T-helper 2 cell (primary cell): ENCODE results near the gene TENM3.

Experiments
- DNase-seq, 5 experiments: peaks; one replicate each; pipeline versions ENCODE4 v3.0.0 to v3.0.0-alpha.2; 2012 to 2022

TENM3 gene

DNA sequence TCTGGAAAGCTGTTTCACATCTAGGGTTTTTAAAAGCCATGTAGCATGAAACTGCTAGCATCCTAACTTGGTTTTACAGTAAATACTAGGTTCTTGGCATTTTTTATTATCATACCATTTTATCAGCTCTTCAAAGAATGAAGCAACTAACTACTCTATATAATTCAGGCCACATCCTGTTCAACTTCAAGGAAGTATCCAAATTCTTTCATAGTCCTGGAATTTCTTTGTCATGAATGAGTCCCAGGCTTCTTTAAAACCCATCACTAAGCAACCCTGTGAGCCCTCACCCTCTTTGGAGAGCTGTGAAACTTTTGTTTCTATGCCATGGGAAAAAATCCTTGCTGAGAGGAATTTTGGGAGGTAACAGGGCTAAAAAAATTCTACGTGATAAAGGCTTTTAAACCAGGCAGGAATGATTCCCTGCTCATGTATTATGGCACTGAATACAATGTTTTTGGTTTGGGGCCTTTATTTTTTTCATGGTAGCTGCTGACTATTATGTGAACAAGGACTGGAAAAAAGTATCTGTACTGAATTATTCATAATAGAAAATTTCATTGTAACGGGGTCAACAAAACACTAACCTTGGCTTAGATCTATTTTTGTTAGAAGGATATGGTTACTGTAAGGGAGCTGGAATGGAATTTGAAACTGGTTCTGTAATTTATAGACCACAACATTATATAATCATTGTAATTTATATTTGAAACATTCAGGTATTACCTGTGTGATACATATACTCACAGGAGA is 509.1 kb downstream of the TENM3 start:
- DNase-seq: no peak

DNA sequence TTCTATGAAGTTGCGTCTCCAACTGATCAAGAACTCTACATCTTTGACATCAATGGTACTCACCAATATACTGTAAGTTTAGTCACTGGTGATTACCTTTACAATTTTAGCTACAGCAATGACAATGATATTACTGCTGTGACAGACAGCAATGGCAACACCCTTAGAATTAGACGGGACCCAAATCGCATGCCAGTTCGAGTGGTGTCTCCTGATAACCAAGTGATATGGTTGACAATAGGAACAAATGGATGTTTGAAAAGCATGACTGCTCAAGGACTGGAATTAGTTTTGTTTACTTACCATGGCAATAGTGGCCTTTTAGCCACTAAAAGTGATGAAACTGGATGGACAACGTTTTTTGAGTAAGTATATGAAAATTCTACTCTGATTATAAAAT is 511.7 kb downstream of the TENM3 start:
- no peak for DNase-seq

- no peak for DNase-seq
Measured at GRCh38 chr4:182756161-182756690, 513.0 kb downstream of the TENM3 start.

GRCh38 chr4:182758273-182758672 is 515.1 kb downstream of the TENM3 start:
- DNase-seq: no peak

DNA sequence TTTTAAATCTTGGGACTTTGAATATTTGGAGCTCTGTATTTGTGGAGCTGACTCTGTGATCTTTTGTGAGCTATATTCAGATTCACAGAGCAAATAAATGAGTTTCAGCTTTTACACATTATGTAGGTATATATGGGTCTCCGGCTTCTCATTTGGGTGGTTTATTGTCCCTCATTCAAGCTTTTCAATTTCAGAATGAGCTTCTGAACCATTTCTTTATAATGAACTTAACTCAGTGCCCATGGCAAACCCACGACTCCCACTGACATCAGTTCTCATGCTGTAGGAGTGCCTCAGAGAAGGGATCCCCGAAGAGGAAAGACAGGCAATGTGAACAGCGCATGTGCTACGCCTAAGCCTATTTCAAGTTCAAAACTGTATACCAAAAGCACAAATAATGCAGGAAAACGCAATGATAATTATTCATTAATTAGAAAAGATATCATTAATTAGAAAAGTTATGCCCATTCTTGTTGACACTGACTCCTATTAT is 517.4 kb downstream of the TENM3 start:
- no peak for DNase-seq

GRCh38 chr4:182764137-182764536 is 520.9 kb downstream of the TENM3 start:
- DNase-seq: no peak

DNA sequence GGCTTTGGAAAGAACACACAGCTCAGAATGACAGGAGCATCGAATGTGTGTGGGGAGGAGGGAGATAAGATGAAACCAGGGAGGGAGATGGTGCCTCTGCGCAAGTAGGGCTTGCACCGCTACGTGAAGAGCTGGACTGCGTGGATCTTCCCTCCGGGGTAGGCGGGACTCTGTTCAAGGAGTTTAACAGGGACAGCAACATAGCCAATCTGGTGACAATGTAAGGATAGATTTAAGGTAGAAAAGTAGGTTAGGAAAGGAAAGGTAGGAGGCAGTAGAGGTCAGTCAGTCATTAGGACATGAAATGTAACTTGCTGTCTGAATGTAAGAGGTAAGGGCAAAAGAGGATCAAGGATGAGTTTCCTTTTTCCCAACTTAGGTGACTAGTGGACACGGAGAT is 521.4 kb downstream of the TENM3 start:
- DNase-seq: no peak

- no peak for DNase-seq
Measured at GRCh38 chr4:182765987-182766856, 523.0 kb downstream of the TENM3 start.

GRCh38 chr4:182766857-182767250 is 523.7 kb downstream of the TENM3 start:
- no peak for DNase-seq

DNA sequence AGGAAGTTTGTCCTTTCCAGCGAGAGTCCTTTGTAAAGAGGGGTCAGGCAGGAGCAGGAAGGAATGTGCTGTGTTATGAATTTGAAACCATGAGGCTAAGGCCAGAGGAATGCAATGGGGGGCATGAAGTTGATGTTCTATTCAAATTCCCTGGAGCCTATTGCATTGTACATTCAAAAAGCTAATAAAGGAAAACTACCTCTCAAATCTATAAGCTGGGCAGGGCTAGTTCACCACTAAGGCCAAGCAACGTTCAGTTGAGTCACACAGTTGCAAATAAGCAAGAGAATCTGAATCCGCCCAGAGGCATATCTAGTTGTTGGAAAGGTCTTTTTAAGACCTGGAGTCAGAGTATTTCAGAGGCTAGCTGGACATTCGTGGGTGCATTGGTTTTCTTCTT is 525.6 kb downstream of the TENM3 start:
- no peak for DNase-seq

DNA sequence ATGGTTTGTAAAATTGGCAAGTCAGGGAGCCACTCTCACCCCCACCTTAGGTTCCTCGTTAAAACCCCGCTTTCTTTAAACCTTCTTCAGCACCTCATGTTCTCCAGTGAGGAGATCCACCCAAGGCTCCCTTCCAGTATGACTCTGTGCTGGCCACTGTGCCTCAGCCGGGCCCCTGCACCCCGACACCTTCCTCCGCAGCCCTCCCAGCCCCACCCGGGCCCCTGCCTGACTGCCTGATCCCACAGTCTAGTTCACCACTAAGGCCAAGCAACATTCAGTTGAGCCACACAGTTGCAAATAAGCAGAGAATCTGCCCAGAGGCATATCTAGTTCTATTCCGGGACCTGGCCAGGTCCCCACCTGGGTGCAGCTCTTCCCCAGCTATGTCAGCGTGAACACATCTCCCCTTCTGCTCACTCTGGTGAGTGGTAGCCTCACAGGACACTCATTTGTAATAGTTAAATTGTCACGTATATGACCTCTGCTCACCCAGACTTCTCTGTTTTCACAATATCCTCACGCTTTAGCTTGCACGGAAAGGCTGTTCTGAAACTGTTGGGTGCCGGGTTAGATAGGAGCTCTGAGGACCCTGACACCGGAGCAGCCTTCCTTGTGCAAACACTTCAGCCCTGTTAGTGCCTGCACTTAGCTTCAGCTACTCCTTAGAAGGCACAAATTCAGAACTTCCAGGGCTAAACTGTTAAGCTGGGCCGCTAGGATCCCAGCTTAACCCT is 527.2 kb downstream of the TENM3 start:
- no peak for DNase-seq

GRCh38 chr4:182770996-182771514 is 527.9 kb downstream of the TENM3 start:
- no peak for DNase-seq

- DNase-seq: no peak
Measured at GRCh38 chr4:182775075-182775474, 531.9 kb downstream of the TENM3 start.

GRCh38 chr4:182776376-182777105 is 533.3 kb downstream of the TENM3 start:
- no peak for DNase-seq

- DNase-seq: no peak
Measured at GRCh38 chr4:182778222-182778982, 535.2 kb downstream of the TENM3 start.

- DNase-seq: no peak
Measured at GRCh38 chr4:182786991-182787390, 543.8 kb downstream of the TENM3 start.

- DNase-seq: no peak
Measured at GRCh38 chr4:182788201-182788600, 545.0 kb downstream of the TENM3 start.

- no peak for DNase-seq
Measured at GRCh38 chr4:182789529-182789928, 546.3 kb downstream of the TENM3 start.

DNA sequence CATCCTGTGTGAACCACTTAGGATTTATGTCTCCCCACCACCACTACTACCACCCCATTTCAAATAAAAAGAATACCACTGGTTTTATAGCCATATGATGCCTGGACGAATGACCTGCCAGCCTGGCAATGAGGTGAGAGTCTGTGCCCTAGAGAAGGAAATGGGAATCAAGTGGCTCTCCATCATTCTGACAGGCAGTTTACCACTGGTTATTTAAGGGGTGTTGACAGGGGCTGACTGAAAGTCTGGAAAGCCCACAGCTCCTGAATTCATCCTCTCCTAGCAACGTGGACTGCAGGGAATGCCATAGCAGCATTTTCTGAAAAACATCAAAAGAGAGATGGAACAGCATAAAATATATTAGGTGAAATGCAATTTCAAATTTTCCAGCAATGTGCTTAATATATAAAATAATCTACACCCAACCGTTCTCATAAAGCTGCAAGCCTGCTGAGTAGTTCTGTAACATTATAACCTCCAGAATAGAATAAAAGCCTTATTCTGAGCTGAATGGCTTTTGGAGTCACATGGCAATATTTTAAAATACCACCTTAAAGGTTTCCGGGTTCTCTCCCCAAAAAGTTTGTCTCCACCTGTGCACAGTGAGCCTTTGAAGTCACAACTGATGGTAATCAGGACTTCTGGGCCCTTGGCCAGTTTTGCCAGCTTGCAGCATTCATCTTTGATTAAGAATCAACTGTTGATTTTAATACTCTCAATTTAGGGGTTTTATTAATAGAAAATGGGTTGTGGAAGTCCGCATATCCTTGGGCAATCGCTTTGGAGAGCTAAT is 552.4 kb downstream of the TENM3 start:
- DNase-seq: no peak

GRCh38 chr4:182799515-182800215 is 556.5 kb downstream of the TENM3 start:
- no peak for DNase-seq
